ENCODE measurements around the gene G6PD. TPM values are rescaled to one million over a fixed set of nuclear protein-coding genes. Genes with fewer than 3 reads are reported as not detected.

G6PD gene
- total and polyA plus RNA-seq, 7 experiments from 2014 or later = 3.9 to 74.3 (median 46.3) TPM

- Histone ChIP-seq H3K27ac (ENCODE audit: low read depth, low read length) (no peak overlapping the region), H3K36me3 (ENCODE audit: control insufficient read depth in 2 of 3, insufficient read depth in 3 of 3, low read length in 3 of 3) (peaks cover 0 to 6% (median 4%) of the 10 kb centered on the region in 3 experiments), H3K9me3 (ENCODE audit: control insufficient read depth in 2 of 3, low read length in 3 of 3) (no peaks in the 10 kb centered on the region), H3K4me1 (ENCODE audit: control insufficient read depth in 2 of 2, insufficient read depth in 2 of 2, low read length in 2 of 2) (peaks cover 4 to 15% of the 10 kb centered on the region in 2 donors), H3K4me3 (ENCODE audit: low read length) (no peak overlapping the region), H3K27me3 (ENCODE audit: control insufficient read depth in 2 of 2, insufficient read depth in 2 of 2, low read length in 2 of 2) (no peaks in the 10 kb centered on the region)
- ATAC-seq (no peak), DNase-seq (no peak)
- Mint-ChIP-seq H3K4me1 (peaks cover 5 to 32% (median 13%) of the 10 kb centered on the region in 7 donors), H3K9me3 (no peaks in the 10 kb centered on the region), H3K36me3 (peaks cover 0 to 4% (median 0%) of the 10 kb centered on the region in 5 donors), H3K4me3 (no peak overlapping the region), H3K27ac (peak overlapping the region in 1 of 9 donors; percentile 3), H3K27me3 (no peaks in the 10 kb centered on the region)
- intact Hi-C loops (cut with micrococcal nuclease) = no loop called here
- POLR2A ChIA-PET = interaction anchor here (1.3 kb wide), 1 partner anchor 34 kb away, joined by 4 read pairs; no protein-coding TSS in a partner anchor
- CTCF ChIA-PET = no interaction called here
These were observed 63.9 kb downstream of the G6PD start for GRCh38 chrX:154482786-154483185.

GRCh38 chrX:154481911-154482601 is 64.6 kb downstream of the G6PD start:
- ATAC-seq (no peak), DNase-seq (no peak)
- Mint-ChIP-seq H3K27ac (peak overlapping the region in 4 of 9 donors; percentile 9 to 76 (median 46)), H3K27me3 (no peaks in the 10 kb centered on the region), H3K4me1 (peaks cover 5 to 37% (median 18%) of the 10 kb centered on the region in 7 donors), H3K36me3 (peaks cover 0 to 4% (median 0%) of the 10 kb centered on the region in 5 donors), H3K9me3 (no peaks in the 10 kb centered on the region), H3K4me3 (no peak overlapping the region)
- Histone ChIP-seq H3K27ac (ENCODE audit: low read depth, low read length) (no peak overlapping the region), H3K27me3 (ENCODE audit: control insufficient read depth in 2 of 2, insufficient read depth in 2 of 2, low read length in 2 of 2) (no peaks in the 10 kb centered on the region), H3K36me3 (ENCODE audit: control insufficient read depth in 2 of 3, insufficient read depth in 3 of 3, low read length in 3 of 3) (peaks cover 0 to 6% (median 4%) of the 10 kb centered on the region in 3 experiments), H3K9me3 (ENCODE audit: control insufficient read depth in 2 of 3, low read length in 3 of 3) (no peaks in the 10 kb centered on the region), H3K4me3 (ENCODE audit: low read length) (no peak overlapping the region), H3K4me1 (ENCODE audit: control insufficient read depth in 2 of 2, insufficient read depth in 2 of 2, low read length in 2 of 2) (peaks cover 12 to 15% of the 10 kb centered on the region in 2 donors)
- ChIA-PET POLR2A (no interaction called here), CTCF (interaction anchor here (0.6 kb wide), 1 partner anchor 193 kb away, joined by 5 read pairs; no protein-coding TSS in a partner anchor)
- intact Hi-C loops (cut with micrococcal nuclease) = no loop called here

Other genes starting within 250 kb of the G6PD start
- 1,000 to 10,000 TPM in 2 of 5 experiments, 100 to 1,000 TPM in 3; 440 to 1,423 (median 604) TPM for gene FLNA, start 172.2 kb downstream of the G6PD start, total RNA-seq
- 100 to 1,000 TPM in 1 of 2 donors, 10 to 100 TPM in 1; 96.0 to 333 TPM for gene FLNA, start 172.2 kb downstream of the G6PD start, polyA plus RNA-seq
- gene EMD, start 167.6 kb downstream of the G6PD start, total RNA-seq = 100 to 1,000 TPM in 2 of 5 experiments, 10 to 100 TPM in 3; 53.5 to 141 (median 89.9) TPM
- gene EMD, start 167.6 kb downstream of the G6PD start, polyA plus RNA-seq = 10 to 100 TPM; 31.5 to 34.6 TPM
- 1,000 to 10,000 TPM; 2,926 to 5,130 (median 5,063) TPM for gene RPL10, start 148.5 kb downstream of the G6PD start, total RNA-seq
- gene RPL10, start 148.5 kb downstream of the G6PD start, polyA plus RNA-seq = 1,000 to 10,000 TPM; 6,302 to 7,439 TPM
- 10 to 100 TPM; 18.4 to 31.1 (median 21.7) TPM for gene DNASE1L1, start 137.6 kb downstream of the G6PD start, total RNA-seq
- 10 to 100 TPM; 11.1 to 19.6 TPM for gene DNASE1L1, start 137.6 kb downstream of the G6PD start, polyA plus RNA-seq
- gene TAFAZZIN, start 135.3 kb downstream of the G6PD start, total RNA-seq = 100 to 1,000 TPM in 3 of 5 experiments, 10 to 100 TPM in 2; 90.9 to 130 (median 108) TPM
- gene TAFAZZIN, start 135.3 kb downstream of the G6PD start, polyA plus RNA-seq = 10 to 100 TPM; 40.4 to 46.4 TPM
- 10 to 100 TPM; 37.8 to 63.3 (median 51.1) TPM for gene ATP6AP1, start 118.2 kb downstream of the G6PD start, total RNA-seq
- 100 to 1,000 TPM; 100 to 118 TPM for gene ATP6AP1, start 118.2 kb downstream of the G6PD start, polyA plus RNA-seq
- gene GDI1, start 109.7 kb downstream of the G6PD start, total RNA-seq = 100 to 1,000 TPM; 106 to 174 (median 140) TPM
- gene GDI1, start 109.7 kb downstream of the G6PD start, polyA plus RNA-seq = 10 to 100 TPM; 18.8 to 28.6 TPM
- gene FAM50A, start 102.7 kb downstream of the G6PD start, total RNA-seq = 10 to 100 TPM; 47.2 to 76.5 (median 49.3) TPM
- 10 to 100 TPM; 19.9 to 40.7 TPM for gene FAM50A, start 102.7 kb downstream of the G6PD start, polyA plus RNA-seq
- gene PLXNA3, start 88.6 kb downstream of the G6PD start, total RNA-seq = 10 to 100 TPM; 32.9 to 45.7 (median 43.3) TPM
- gene PLXNA3, start 88.6 kb downstream of the G6PD start, polyA plus RNA-seq = 1 to 10 TPM in 1 of 2 donors, under 1 TPM in 1; 0.93 to 1.2 TPM
- 10 to 100 TPM; 11.6 to 57.0 (median 20.4) TPM for gene LAGE3, start 67.6 kb downstream of the G6PD start, total RNA-seq
- 10 to 100 TPM; 78.1 to 85.1 TPM for gene LAGE3, start 67.6 kb downstream of the G6PD start, polyA plus RNA-seq
- 10 to 100 TPM in 4 of 5 experiments, 1 to 10 TPM in 1; 9.2 to 41.5 (median 32.5) TPM for gene UBL4A, start 60.2 kb downstream of the G6PD start, total RNA-seq
- gene UBL4A, start 60.2 kb downstream of the G6PD start, polyA plus RNA-seq = 10 to 100 TPM; 46.0 to 65.7 TPM
- 10 to 100 TPM; 11.7 to 22.7 (median 19.0) TPM for gene SLC10A3, start 56.2 kb downstream of the G6PD start, total RNA-seq
- 10 to 100 TPM; 35.0 to 58.7 TPM for gene SLC10A3, start 56.2 kb downstream of the G6PD start, polyA plus RNA-seq
- gene FAM3A, start 30.6 kb downstream of the G6PD start, total RNA-seq = 10 to 100 TPM; 37.6 to 63.7 (median 50.9) TPM
- gene FAM3A, start 30.6 kb downstream of the G6PD start, polyA plus RNA-seq = 10 to 100 TPM; 22.2 to 31.1 TPM
- 10 to 100 TPM; 29.6 to 45.5 (median 38.8) TPM for gene IKBKG, start 774 bp upstream of the G6PD start, total RNA-seq
- gene IKBKG, start 774 bp upstream of the G6PD start, polyA plus RNA-seq = 10 to 100 TPM; 19.6 to 26.4 TPM
- gene CTAG1A, start 38.3 kb upstream of the G6PD start, total RNA-seq = not detected
- gene CTAG1A, start 38.3 kb upstream of the G6PD start, polyA plus RNA-seq = not detected
- not detected for gene CTAG1B, start 72.4 kb upstream of the G6PD start, total RNA-seq
- gene CTAG1B, start 72.4 kb upstream of the G6PD start, polyA plus RNA-seq = not detected
- not detected for gene CTAG2, start 106.7 kb upstream of the G6PD start, total RNA-seq
- not detected for gene CTAG2, start 106.7 kb upstream of the G6PD start, polyA plus RNA-seq
- gene GAB3, start 204.2 kb upstream of the G6PD start, total RNA-seq = 10 to 100 TPM in 2 of 5 experiments, 1 to 10 TPM in 3; 4.9 to 28.5 (median 6.3) TPM
- 1 to 10 TPM in 1 of 2 donors, under 1 TPM in 1; 0.77 to 1.7 TPM for gene GAB3, start 204.2 kb upstream of the G6PD start, polyA plus RNA-seq
- 10 to 100 TPM; 50.5 to 75.0 (median 66.5) TPM for gene DKC1, start 216.0 kb upstream of the G6PD start, total RNA-seq
- gene DKC1, start 216.0 kb upstream of the G6PD start, polyA plus RNA-seq = 10 to 100 TPM; 35.4 to 52.4 TPM

Measured in naive thymus-derived CD4-positive, alpha-beta T cell (primary cell).